Neural progenitor cell (in vitro differentiated cells): ENCODE measurements around the gene FFAR2. TPM values are rescaled to one million over a fixed set of nuclear protein-coding genes. Genes with fewer than 3 reads are reported as not detected.

Experiments used
- DNase-seq: peaks from one replicate; pipeline ENCODE4 v3.0.0-alpha.2; 2016; ENCODE audit warnings: low spot score
- H2AFZ ChIP-seq: fragments of 200-600 bp; sonication (generic); replicated peaks from 2 replicates; pipeline ENCODE4 v1.6.1; 2016; ENCODE audit warnings: antibody characterized with exemption
- H3F3A ChIP-seq: fragments of 200-600 bp; sonication (generic); 2 replicates; pipeline ENCODE4 v1.6.1; 2016; ENCODE audit warnings: antibody characterized with exemption, low read depth
- H3K27ac ChIP-seq: fragments of 200-600 bp; sonication (generic); 2 replicates; pipeline ENCODE4 v1.5.1; 2016; ENCODE audit warnings: mild to moderate bottlenecking
- H3K27me3 ChIP-seq: fragments of 200-600 bp; sonication (generic); 2 replicates; pipeline ENCODE4 v1.6.1; 2016; ENCODE audit warnings: mild to moderate bottlenecking, moderate library complexity
- H3K36me3 ChIP-seq: fragments of 200-600 bp; sonication (generic); 2 replicates; pipeline ENCODE4 v1.5.1; 2016
- H3K4me1 ChIP-seq: fragments of 200-600 bp; sonication (generic); 2 replicates; pipeline ENCODE4 v1.6.1; 2016; ENCODE audit warnings: mixed run types
- H3K4me2 ChIP-seq: fragments of 200-600 bp; sonication (generic); 2 replicates; pipeline ENCODE4 v1.6.1; 2016
- H3K4me3 ChIP-seq: fragments of 200-600 bp; sonication (generic); 2 replicates; pipeline ENCODE4 v1.5.1; 2016
- H3K79me2 ChIP-seq: fragments of 200-600 bp; sonication (generic); 2 replicates; pipeline ENCODE4 v1.6.1; 2016; ENCODE audit warnings: low read depth
- H3K9ac ChIP-seq: fragments of 200-600 bp; sonication (generic); 2 replicates; pipeline ENCODE4 v1.6.1; 2016
- H3K9me3 ChIP-seq: fragments of 200-600 bp; sonication (generic); 2 replicates; pipeline ENCODE4 v1.5.1; 2016; ENCODE audit warnings: low read depth
- H4K20me1 ChIP-seq: fragments of 200-600 bp; sonication (generic); 2 replicates; pipeline ENCODE4 v1.6.1; 2016; ENCODE audit warnings: low read depth
- H3K27ac Mint-ChIP-seq: 3 replicates; pipeline ENCODE4 v1.8.0; 2021; ENCODE audit warnings: mixed read lengths
- H3K27me3 Mint-ChIP-seq: 2 replicates; pipeline ENCODE4 v1.8.0; 2022; ENCODE audit warnings: low read depth, mild to moderate bottlenecking, inconsistent platforms, moderate library complexity, mixed read lengths; ENCODE audit not compliant: insufficient read depth
- H3K36me3 Mint-ChIP-seq: 3 replicates; pipeline ENCODE4 v1.8.0; 2021; ENCODE audit warnings: mixed read lengths
- H3K4me1 Mint-ChIP-seq: 3 replicates; pipeline ENCODE4 v1.8.0; 2021; ENCODE audit warnings: mixed read lengths
- H3K4me3 Mint-ChIP-seq: 3 replicates; pipeline ENCODE4 v1.8.0; 2021; ENCODE audit warnings: mild to moderate bottlenecking, moderate library complexity, mixed read lengths
- H3K9me3 Mint-ChIP-seq: 3 replicates; pipeline ENCODE4 v1.8.0; 2020; ENCODE audit warnings: mixed read lengths
- EZH2 ChIP-seq: fragments of 200-600 bp; sonication (generic); IDR thresholded peaks from 2 replicates; pipeline ENCODE4 v1.6.1; 2017; ENCODE audit warnings: antibody characterized with exemption, mild to moderate bottlenecking, moderate library complexity
- EZH2phosphoT487 ChIP-seq: fragments of 200-600 bp; sonication (generic); IDR thresholded peaks from 2 replicates; pipeline ENCODE4 v1.6.1; 2017; ENCODE audit warnings: antibody characterized with exemption
- total RNA-seq: library from RNA; depleted of rRNA; stranded (reverse); fragments of >200 nt; gene quantifications from 2 replicates; pipeline ENCODE4 v1.2.3, GENCODE V29; 2015; ENCODE audit warnings: low replicate concordance
- TF ChIP-seq, protein P1 (sequence below): fragments of 200-600 bp; sonication (generic); IDR thresholded peaks from 2 replicates; pipeline ENCODE4 v1.5.1; 2017; ENCODE audit warnings: antibody characterized with exemption, mild to moderate bottlenecking

FFAR2 gene
- total RNA-seq, 1 donor from 2014 or later = not detected

- Histone ChIP-seq H3K36me3 (no peaks in the 10 kb centered on the region), H3K9me3 (no peaks in the 10 kb centered on the region), H4K20me1 (no peaks in the 10 kb centered on the region), H3K27me3 (no peaks in the 10 kb centered on the region), H3K9ac (no peak overlapping the region), H3K79me2 (no peaks in the 10 kb centered on the region), H3K4me3 (no peak overlapping the region), H3K4me2 (no peak overlapping the region), H3K4me1 (no peaks in the 10 kb centered on the region), H2AFZ (no peak overlapping the region), H3K27ac (no peak overlapping the region), H3F3A (no peaks in the 10 kb centered on the region)
- TF ChIP-seq, protein P1, sequence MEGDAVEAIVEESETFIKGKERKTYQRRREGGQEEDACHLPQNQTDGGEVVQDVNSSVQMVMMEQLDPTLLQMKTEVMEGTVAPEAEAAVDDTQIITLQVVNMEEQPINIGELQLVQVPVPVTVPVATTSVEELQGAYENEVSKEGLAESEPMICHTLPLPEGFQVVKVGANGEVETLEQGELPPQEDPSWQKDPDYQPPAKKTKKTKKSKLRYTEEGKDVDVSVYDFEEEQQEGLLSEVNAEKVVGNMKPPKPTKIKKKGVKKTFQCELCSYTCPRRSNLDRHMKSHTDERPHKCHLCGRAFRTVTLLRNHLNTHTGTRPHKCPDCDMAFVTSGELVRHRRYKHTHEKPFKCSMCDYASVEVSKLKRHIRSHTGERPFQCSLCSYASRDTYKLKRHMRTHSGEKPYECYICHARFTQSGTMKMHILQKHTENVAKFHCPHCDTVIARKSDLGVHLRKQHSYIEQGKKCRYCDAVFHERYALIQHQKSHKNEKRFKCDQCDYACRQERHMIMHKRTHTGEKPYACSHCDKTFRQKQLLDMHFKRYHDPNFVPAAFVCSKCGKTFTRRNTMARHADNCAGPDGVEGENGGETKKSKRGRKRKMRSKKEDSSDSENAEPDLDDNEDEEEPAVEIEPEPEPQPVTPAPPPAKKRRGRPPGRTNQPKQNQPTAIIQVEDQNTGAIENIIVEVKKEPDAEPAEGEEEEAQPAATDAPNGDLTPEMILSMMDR = no peak
- Mint-ChIP-seq H3K27ac (no peak overlapping the region), H3K4me3 (no peak overlapping the region), H3K27me3 (peaks cover 8% of the 10 kb centered on the region), H3K9me3 (peaks cover 8% of the 10 kb centered on the region), H3K4me1 (no peaks in the 10 kb centered on the region), H3K36me3 (no peaks in the 10 kb centered on the region)
- no peak for DNase-seq
Observed at GRCh38 chr19:35433448-35433847, 14.6 kb upstream of the FFAR2 start.

GRCh38 chr19:35435896-35436295 is 12.2 kb upstream of the FFAR2 start:
- H3K4me3 Mint-ChIP-seq = no peak overlapping the region
- no peaks in the 10 kb centered on the region for H3K27me3 ChIP-seq
- no peak overlapping the region for H3K27ac Mint-ChIP-seq
- no peaks in the 10 kb centered on the region for H3K79me2 ChIP-seq
- H2AFZ ChIP-seq = no peak overlapping the region
- DNase-seq = no peak
- no peak overlapping the region for H3K9ac ChIP-seq
- H3K9me3 ChIP-seq = no peaks in the 10 kb centered on the region
- H3K4me1 Mint-ChIP-seq = no peaks in the 10 kb centered on the region
- no peaks in the 10 kb centered on the region for H3K4me1 ChIP-seq
- H3F3A ChIP-seq = no peaks in the 10 kb centered on the region
- H3K36me3 ChIP-seq = no peaks in the 10 kb centered on the region
- H3K27me3 Mint-ChIP-seq = peaks cover 12% of the 10 kb centered on the region
- peaks cover 8% of the 10 kb centered on the region for H3K9me3 Mint-ChIP-seq
- TF ChIP-seq, protein P1 = no peak
- TF ChIP-seq EZH2phosphoT487 (no peak), EZH2 (no peak)
- no peak overlapping the region for H3K4me3 ChIP-seq
- no peak overlapping the region for H3K27ac ChIP-seq
- no peaks in the 10 kb centered on the region for H3K36me3 Mint-ChIP-seq
- H4K20me1 ChIP-seq = no peaks in the 10 kb centered on the region
- no peak overlapping the region for H3K4me2 ChIP-seq

GRCh38 chr19:35436477-35437405 is 11.3 kb upstream of the FFAR2 start:
- Histone ChIP-seq H3K27ac (no peak overlapping the region), H3F3A (no peaks in the 10 kb centered on the region), H3K9me3 (no peaks in the 10 kb centered on the region), H3K36me3 (no peaks in the 10 kb centered on the region), H3K27me3 (no peaks in the 10 kb centered on the region), H3K4me2 (no peak overlapping the region), H2AFZ (no peak overlapping the region), H3K9ac (no peak overlapping the region), H3K4me1 (no peaks in the 10 kb centered on the region), H3K4me3 (no peak overlapping the region), H3K79me2 (no peaks in the 10 kb centered on the region), H4K20me1 (no peaks in the 10 kb centered on the region)
- peaks cover 10% of the 10 kb centered on the region for H3K27me3 Mint-ChIP-seq
- H3K4me1 Mint-ChIP-seq = no peaks in the 10 kb centered on the region
- no peak overlapping the region for H3K4me3 Mint-ChIP-seq
- no peak overlapping the region for H3K27ac Mint-ChIP-seq
- H3K9me3 Mint-ChIP-seq = peaks cover 3% of the 10 kb centered on the region
- DNase-seq = no peak
- no peaks in the 10 kb centered on the region for H3K36me3 Mint-ChIP-seq
- no peak for TF ChIP-seq EZH2
- TF ChIP-seq EZH2phosphoT487 = no peak
- TF ChIP-seq, protein P1 = no peak
